Fibroblast of the conjunctiva (primary cell): Measurements from ENCODE around the gene ACER1.
"Not testable (repeated sequence)": the region's sequence is repeated elsewhere in the genome, so short reads cannot be mapped to it uniquely, and the experiment has no call there.

Source experiments
- DNase-seq: peaks from one replicate; pipeline ENCODE4 v3.0.0-alpha.2; 2010; ENCODE audit warnings: low read depth

ACER1 gene, protein sequence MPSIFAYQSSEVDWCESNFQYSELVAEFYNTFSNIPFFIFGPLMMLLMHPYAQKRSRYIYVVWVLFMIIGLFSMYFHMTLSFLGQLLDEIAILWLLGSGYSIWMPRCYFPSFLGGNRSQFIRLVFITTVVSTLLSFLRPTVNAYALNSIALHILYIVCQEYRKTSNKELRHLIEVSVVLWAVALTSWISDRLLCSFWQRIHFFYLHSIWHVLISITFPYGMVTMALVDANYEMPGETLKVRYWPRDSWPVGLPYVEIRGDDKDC

DNA sequence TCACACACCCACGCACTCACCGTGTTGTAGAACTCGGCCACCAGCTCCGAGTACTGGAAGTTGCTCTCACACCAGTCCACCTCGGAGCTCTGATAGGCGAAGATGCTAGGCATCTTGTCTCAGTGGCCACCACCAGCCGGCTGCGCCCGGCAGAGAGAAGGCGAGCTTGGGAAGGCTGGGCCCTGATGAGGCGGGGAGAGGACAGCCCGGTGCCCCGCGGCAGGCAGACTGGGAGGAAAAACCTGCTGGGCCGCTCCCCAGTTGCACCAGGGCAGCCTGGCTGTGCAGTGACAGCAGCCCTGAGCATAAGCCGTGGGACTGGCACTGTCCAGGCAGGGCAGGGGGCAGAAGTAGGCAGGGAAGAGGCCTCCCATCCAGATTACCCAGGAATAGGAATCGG is at the start of gene ACER1:
TSS of gene ACER1 (minus strand) at position 174 of the 400 bp plus-strand sequence. CDS start at position 113, 61 bp downstream.
- DNase-seq: no peak

DNA sequence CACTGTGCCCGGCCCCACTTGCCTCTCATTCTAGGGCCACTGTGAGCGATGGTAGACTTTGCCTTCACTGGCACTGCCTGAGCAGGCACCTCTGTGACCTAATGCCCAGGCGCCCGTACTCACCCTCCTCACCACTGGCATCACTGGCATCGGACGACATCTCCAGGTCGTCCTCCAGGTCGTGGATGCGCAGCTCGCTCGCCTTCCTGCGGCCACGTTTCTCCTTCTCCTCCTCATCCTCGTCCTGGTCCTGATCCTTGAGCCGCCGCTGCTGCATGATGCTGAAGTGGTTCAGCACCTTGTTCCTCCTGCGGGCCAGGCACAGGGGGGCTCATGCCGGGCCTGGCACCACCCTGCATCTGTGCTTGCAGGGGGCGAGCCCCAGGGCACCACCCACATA is 49.8 kb upstream of the ACER1 start:
- DNase-seq: no peak

DNA sequence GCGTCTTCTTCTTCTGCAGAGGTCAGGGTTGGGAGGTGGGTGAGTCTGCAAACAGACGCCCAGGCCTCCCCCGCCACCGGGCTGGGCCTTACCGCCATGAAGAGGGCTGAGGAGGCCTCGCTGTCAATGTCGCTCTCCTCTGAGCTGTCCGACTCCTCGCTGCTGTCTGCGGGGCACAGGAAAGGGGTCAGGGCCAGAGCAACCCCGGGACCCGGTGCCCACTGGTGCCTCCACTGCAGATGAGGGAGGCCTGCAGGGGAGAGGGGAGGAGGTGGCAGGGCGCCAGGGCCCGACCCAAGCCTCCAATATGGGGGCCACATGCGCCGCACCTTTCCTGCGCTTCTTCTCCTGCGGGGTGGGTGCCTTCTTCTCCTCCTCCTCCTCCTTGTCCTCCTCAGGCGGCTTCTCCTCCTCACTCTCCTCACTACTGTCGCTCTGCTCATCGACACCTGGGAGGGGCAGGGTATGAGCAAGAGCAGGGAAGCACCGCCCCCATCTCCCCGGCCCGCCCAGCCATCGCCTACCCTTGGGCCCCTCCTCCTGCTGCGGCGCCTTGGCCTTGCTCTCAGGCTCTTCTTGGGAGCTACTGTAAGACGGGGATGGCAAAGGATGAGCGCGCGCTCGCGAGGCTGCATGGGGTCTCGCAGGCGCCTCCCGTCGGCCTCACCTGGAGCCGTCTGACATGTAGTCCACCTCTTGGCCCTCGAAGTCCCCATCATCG is 47.8 kb upstream of the ACER1 start:
- no peak for DNase-seq

DNA sequence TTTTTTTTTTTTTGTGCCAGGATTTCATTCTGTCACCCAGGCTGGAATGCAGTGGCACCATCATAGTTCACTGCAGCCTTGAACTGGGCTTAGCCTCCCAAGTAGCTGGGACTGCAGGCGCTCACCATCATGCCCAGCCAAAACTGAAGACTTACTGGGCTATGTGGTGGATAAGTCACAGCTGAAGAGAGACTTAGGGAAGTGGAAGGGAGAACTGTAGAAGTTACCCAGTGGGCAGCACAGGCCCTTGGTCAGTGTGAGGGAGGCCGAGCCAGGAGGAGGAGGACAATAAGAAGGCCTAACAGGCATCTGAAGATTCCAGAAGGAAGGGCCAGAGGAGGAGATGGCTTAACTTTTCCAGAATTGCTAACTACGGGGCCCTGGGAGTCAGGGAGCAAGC is 46.3 kb upstream of the ACER1 start:
- no peak for DNase-seq

DNA sequence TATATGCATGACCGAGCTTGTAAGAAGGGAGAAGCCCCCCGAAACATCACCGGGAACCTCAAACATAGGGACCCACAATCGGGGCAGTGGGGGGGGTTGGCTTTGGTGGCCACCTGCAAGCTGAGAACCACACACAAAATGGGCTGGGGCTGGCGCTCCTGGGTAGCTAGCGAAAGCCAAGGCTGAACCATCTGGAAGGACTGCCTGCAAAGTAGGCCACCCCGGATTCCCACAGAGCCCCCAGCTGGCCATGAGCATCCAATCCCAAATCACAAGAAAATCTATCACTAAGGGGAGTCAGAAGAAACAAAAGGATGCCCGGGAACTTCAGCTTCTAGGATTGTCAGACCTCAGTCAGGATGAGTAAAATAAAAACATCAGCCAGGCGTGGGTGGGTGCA is 45.1 kb upstream of the ACER1 start:
- no peak for DNase-seq

DNA sequence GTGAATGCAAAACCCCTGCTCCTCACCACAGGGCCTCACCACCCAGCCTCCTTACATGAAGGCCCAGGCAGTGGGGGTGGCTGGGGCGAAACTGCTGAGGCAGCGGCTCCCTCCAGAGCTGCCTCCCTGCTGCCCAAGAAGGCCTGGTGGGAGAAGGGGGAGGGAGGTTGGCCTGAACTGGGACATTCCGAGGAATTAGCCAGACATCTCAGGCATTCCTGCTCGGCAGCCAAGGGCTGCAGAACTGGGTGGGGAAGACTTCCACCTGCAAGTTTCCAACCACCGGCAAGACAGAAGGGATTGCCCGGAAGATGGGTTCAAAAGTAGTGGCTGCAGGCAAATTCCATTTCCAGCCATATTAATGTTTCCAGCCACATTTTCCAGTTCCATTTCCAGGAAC is 44.6 kb upstream of the ACER1 start:
- DNase-seq: peak; percentile 41

DNA sequence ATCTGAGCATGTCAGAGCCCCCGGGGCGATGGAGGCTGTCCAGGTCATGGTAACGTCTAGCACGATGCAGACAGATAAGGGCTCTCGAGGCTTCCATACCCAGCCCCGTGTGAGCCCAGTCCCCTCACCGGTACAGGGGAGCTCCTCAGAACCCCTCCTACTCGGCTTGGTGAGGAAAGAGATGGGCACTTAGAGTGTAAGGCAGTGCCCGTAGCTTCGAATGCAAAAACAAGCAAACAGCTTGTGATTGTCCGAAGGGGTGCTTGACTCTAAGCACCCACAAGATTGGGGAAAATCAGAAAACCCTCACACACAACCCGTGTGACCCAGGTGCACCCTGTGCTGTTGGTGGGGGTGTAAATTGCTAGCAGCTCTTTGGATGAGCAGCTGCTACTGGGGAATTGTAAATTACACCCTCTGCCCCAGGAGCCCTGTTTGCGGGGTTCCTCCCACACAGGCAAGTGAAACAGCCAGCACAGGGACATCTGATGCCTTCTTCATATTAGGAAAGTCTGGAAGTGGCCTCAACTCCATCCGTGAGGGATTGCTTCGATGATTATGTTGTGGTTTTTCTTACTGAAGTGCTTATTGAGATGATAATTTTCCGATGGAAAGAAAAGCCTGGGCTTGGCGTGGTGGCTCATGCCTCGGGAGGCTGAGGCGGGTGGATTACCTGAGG is 43.2 kb upstream of the ACER1 start:
- DNase-seq: no peak

DNA sequence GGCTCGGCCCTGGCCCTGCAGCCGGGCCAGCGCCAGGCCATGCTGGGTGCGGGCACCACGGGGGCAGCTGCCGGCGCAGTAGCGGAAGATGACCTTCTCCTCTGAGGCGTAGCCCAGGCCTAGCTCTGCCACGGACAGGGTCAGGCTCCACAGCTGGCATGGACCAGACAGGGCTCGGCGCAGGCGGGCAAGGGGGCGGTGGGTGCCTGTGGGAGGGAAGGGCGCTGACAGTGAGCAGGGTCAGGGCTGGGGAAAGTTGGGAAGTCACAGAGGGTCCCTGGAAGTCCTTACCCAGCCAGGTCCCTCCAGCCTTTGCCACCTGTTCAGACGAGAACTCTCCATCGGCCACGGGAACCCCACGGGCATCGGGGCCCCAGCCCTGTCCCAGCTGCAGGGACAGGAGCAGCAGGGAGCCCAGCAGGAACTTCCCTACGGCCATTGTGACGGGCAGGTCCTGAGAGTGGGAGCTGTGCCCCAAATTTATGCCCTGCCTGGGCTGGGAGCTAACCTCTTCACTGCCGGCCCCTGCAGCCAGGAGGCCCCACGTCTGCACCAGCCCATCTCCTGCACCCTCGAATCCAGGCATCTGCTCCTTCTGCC is 42.1 kb upstream of the ACER1 start, which contains the start of gene PSPN:
TSS of gene PSPN (minus strand) at position 523 of the 600 bp plus-strand sequence. CDS start at position 439, 84 bp downstream.
- no peak for DNase-seq

DNA sequence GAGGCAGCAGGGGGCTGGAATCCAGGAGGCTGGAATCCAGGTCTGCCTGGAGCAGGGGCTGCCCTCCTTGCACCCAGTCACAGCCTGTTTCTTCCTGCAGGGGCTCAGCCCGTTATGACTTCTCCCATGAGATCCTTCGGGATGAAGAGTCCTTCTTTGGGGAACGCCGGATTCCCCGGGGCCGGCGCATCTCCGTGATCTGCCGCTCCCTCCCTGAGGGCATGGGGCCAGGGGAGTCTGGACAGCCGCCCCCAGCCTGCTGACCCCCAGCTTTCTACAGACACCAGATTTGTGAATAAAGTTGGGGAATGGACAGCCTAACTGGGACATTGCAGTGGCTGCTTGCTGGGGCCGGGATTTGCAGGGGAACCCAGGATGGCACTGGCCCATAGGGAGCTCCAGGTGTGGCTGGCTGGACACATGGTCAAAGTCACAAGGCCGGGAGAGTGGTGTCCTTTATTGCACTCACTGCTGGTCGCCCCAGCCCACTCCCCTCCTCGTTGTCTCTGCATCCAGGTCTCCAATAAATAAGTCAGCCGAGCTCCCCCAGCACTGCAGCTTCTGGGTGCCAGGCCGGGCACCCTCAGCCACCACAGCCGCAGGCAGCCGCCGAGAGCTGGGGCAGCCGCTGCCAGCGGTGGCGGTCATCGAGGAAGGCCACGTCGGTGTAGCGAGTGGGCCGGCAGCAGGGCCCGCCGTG is 41.4 kb upstream of the ACER1 start:
- DNase-seq: no peak

DNA sequence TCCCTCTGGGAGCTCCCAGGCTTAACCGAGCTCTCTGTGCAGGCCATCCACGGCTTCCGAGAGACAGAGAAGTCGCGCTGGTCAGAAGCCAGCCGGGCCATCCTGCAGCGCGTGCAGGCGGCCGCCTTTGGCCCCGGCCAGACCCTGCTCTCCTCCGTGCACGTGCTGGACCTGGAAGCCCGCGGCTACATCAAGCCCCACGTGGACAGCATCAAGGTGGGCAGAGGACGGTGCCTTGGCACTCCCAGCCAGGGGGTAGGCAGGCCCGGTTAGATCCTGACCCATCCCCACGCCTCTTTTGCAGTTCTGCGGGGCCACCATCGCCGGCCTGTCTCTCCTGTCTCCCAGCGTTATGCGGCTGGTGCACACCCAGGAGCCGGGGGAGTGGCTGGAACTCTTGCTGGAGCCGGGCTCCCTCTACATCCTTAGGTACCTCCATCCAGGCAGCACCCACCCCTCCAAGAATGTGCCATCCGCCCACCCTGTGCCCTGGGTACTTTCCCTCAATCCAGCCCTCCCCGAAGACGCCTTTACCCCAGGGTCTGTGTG is 40.8 kb upstream of the ACER1 start:
- DNase-seq: no peak

DNA sequence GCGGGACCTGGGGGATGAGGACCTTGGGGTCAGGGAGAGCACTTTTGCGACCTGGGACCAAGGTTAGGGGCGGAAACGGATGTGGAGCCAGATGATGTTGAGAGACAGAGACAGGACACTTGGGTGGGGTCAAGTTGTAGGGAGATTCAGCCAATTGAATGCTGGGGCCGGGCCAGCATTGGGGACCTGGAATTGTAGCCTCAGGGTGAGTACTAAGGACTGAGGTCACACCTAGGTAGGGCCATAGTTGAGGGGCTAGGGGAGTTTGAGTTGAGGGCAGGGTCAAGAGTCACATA is 40.3 kb upstream of the ACER1 start:
- DNase-seq: no peak

DNA sequence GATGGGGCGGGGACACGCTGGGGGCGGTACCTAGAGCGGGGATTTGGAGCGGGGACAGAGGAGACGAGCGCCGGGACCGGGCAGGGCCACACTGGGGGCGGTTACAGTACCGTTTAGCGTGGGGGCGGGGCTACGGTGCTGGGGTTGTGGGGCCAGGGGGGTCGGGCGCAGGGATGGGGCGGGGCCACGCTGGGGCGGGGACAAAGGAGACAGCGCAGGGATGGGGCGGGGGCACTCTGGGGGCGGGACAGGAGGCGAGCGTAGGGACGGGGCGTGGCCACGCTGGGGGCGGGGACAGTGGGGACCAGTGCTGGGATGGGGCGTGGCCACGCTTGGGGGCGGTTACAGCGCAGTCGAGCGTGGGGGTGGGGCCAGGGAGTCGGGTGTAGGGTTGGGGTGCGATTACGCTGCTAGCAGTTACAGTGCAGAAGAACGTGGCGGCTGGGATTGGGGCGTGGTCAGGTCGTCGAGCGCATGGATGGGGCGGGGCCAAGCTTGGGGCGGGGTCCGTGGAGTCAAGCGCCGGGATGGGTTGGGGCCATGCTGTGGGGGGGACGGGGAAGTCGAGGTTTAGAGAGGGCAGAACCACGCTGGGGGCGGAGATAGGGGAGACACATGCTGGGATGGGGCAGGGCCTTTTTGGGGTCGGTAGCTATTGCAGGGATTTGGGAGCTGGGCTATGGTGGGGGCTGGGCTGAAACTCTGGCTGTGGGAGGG is 39.8 kb upstream of the ACER1 start:
- DNase-seq: peak; percentile 99

DNA sequence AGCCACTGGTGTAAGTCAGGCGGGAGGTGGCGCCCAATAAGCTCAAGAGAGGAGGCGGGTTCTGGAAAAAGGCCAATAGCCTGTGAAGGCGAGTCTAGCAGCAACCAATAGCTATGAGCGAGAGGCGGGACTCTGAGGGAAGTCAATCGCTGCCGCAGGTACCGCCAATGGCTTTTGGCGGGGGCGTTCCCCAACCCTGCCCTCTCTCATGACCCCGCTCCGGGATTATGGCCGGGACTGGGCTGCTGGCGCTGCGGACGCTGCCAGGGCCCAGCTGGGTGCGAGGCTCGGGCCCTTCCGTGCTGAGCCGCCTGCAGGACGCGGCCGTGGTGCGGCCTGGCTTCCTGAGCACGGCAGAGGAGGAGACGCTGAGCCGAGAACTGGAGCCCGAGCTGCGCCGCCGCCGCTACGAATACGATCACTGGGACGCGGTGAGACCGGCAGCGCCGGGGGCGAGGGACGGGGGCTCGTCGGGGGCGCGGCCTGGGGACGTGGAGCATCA is 39.2 kb upstream of the ACER1 start, which contains the start of gene ALKBH7:
TSS of gene ALKBH7 (plus strand) at position 201 of the 502 bp plus-strand sequence. CDS start at position 228, 27 bp downstream.
- DNase-seq: peak; percentile 100

DNA sequence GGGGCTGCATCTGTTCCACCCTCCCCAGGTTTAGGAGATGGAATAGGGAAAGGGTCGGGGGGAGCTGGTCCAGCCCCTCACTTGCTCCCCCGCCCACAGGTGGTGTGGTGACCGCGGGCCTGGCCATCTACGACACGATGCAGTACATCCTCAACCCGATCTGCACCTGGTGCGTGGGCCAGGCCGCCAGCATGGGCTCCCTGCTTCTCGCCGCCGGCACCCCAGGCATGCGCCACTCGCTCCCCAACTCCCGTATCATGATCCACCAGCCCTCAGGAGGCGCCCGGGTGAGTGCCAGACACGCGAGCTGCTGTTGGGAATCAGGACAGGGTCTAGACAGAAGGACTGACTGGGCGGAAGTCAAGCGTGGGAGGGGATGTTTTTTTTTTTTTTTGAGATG is 30.9 kb upstream of the ACER1 start:
- DNase-seq: no peak

DNA sequence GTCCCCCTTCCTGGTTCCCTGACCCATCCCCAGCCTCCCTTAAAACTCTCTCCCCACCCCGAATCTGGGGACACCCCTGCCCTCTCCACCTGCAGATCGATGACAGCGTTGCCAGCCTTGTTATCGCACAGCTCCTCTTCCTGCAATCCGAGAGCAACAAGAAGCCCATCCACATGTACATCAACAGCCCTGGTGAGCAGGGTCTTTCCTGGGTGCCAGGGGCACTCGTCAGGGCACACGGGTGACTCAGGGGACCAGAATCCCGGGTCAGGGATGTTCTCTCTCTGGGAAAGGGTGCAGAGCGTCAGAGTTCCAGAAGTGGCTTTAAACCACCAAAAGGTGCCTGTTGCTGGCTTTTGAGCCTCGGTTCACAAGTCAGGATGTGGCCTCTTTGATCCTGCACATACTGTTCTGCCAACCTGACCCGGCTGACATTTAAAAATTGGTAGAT is 29.0 kb upstream of the ACER1 start:
- DNase-seq: no peak

DNA sequence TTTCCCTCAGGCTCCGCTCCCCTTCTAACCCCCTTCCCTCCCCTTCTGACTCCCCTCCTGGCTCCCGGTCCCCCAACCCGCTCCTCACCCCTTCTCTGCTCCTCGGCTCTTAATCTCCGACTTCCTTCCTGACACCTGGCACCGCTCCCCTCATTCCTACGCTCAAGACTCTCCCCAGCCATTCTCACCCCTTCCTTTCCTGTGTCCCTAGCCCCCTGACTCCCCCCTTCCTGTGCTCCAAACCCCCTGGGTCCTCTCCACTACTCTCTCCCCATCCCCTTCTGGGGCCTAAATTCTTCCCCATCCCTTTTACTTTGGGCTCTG is 28.6 kb upstream of the ACER1 start:
- no peak for DNase-seq

DNA sequence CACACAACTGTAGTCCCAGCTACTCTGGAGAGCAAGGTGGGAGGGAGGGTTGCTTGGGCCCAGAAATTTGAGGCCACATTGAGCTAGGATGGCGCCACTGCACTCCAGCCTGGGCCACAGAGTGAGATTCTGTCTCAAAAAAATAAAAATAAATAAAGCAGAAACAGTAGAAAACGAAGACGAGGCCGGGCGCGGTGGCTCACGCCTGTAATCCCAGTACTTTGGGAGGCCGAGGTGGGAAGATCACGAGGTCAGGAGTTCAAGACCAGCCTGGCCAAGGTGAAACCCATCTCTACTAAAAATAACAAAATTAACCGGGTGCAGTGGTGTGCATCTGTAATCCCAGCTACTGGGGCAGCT is 27.4 kb upstream of the ACER1 start:
- not testable (repeated sequence) for DNase-seq

DNA sequence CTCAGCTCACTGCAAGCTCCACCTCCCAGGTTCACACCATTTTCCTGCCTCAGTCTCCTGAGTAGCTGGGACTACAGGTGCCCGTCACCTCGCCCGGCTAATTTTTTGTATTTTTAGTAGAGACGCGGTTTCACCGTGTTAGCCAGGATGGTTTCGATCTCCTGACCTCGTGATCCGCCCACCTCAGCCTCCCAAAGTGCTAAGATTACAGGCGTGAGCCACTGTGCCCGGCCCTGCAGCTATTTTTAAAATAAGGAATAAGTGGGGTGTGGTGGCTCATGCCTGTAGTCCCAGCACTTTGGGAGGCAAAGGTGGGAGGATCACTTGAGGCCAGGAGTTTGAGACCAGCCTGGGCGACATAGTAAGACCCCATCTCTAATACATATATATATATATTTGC is 27.0 kb upstream of the ACER1 start:
- DNase-seq: not testable (repeated sequence)

DNA sequence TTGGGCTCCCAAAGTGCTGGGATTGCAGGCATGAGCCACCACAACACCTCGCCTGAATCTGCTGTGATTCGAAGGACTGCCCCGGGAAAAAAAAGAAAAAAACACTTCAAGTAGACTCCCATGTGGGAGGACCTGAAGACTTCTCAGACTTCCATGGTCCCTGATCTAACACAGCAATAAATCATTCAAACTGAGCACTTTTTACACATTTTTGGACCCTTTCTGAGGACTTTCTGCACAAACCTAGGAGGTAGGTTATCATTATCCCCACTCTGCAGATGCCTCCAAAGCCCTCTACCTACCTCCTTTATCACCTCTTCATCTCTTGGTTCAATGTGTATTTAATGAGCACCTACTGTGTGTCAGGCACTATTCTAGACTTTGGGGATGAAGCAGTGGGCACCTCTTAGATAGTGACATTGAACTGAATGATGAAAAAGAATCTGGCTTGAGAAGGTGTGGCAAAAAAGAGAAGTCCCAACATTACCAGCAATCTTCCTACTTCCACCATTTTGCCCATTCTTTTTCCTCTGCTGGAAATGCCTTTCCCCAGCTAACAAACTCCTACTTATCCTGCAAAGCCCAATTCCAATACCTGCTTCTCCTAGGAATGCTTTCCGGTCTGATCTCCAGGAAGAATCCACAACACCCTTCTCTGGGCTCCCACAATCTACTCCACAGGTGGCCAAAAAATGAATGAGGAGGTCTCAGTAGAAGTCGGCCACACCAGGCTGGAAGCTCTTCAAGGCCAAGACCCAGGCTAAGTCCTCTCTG is 26.3 kb upstream of the ACER1 start:
- DNase-seq: no peak

DNA sequence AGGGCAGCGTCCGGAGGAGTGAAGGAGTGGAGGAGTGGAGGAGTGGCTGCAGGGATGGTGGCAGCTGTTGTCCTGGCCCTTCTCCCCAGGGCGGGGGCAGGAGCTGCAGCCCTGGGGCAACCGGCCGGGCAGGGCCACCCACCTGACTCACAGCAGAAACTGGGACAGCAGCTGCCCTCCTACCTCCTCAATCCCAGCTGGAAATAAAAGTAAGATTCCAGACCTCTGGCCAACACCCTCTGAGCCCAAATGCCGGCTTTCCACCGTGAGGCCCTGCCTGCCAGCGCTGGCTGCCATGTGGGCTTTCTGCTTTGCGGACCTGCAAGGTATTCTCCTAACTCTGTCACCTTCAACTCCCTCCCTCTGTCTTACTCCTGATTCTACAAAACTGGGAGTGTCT is 24.6 kb upstream of the ACER1 start:
- DNase-seq: no peak
